SH-SY5Y (cell line): ENCODE data around the gene NT5C3A.

Experiments used
- GATA2 ChIP-seq: IDR thresholded peaks from 2 replicates; pipeline ENCODE4 v1.6.1; 2011; ENCODE audit warnings: mild to moderate bottlenecking, low read depth, low read length
- GATA3 ChIP-seq: IDR thresholded peaks from 2 replicates; pipeline ENCODE4 v1.6.1; 2011; ENCODE audit warnings: low read depth, mild to moderate bottlenecking, low read length, moderate library complexity

DNA sequence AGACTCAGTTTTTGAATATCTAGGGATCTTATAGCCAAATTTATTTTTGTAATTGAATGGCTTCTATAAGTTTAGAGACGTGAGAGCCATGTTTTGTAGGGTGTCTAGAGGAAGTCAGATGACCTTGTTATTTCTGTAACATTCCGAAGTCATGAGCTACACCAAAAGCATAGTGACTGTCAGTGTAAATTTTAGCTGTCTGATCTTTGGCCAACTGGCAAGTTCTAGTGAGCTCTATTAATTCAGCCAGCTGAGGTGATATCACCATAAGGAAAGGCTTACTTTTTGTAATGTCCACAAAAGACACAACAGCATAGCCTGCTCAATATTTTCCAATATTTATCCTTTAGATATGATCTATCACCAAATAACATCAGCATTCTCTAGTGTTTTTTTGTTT lies 9.9 kb upstream of the NT5C3A start:
- no peak for TF ChIP-seq GATA3
- TF ChIP-seq GATA2: no peak
